K562 (cell line): ENCODE measurements around the gene PDCD11.

ENCODE experiments used
- CTCF ChIP-seq, 3 experiments: IDR thresholded peaks in 2 of 3; conservative IDR thresholded peaks in 1 of 3; 2 replicates each; pipeline ENCODE4 v1.5.1; 2011 to 2012; ENCODE audit warnings: low read length in 3 of 3, mild to moderate bottlenecking in 3 of 3, control low read depth in 2 of 3, improper control_type of control experiment in 1 of 3, inconsistent platforms in 1 of 3, low read depth in 1 of 3, mixed read lengths in 1 of 3, moderate library complexity in 1 of 3; ENCODE audit not compliant: insufficient read depth in 2 of 3
- KLF13 ChIP-seq: fragments of 450-650 bp; IDR thresholded peaks from 2 replicates; pipeline ENCODE4 v1.6.1; 2016; ENCODE audit warnings: missing genetic modification characterization, low read depth, mild to moderate bottlenecking, missing compliant biosample characterization, moderate library complexity, borderline replicate concordance
- MAZ ChIP-seq, 2 experiments: fragments of 450-650 bp in 1 of 2; sonication (generic) in 1 of 2; formaldehyde crosslinking; IDR thresholded peaks in 1 of 2; conservative IDR thresholded peaks in 1 of 2; 2 replicates each; pipeline versions ENCODE4 v1.4.0 to v1.5.0; 2020; ENCODE audit warnings: mild to moderate bottlenecking in 1 of 2, missing genetic modification reagents in 1 of 2
- NFRKB ChIP-seq: fragments of 450-650 bp; IDR thresholded peaks from 2 replicates; pipeline ENCODE4 v1.6.1; 2016; ENCODE audit warnings: low read depth
- U2AF2 ChIP-seq: fragments of 200-400 bp; formaldehyde crosslinking; optimal IDR thresholded peaks from 2 replicates; pipeline ENCODE3; 2017; ENCODE audit warnings: low read depth, mild to moderate bottlenecking, low read length
- ZNF699 ChIP-seq: fragments of 250-450 bp; sonication (Bioruptor Pico); IDR thresholded peaks from 2 replicates; pipeline ENCODE4 v1.8.0; 2021; ENCODE audit warnings: mild to moderate bottlenecking, moderate library complexity; ENCODE audit not compliant: insufficient replicate concordance
- TF ChIP-seq, protein P1 (sequence below): sonication (generic); formaldehyde crosslinking; IDR thresholded peaks from 2 replicates; pipeline ENCODE4 v1.8.1; 2023; ENCODE audit warnings: mild to moderate bottlenecking, missing genetic modification reagents
- TF ChIP-seq, protein P2 (sequence below): fragments of 450-650 bp; formaldehyde crosslinking; IDR thresholded peaks from 2 replicates; pipeline ENCODE4 v1.4.0; 2020; ENCODE audit warnings: mild to moderate bottlenecking, moderate library complexity
- TF ChIP-seq, protein P3 (sequence below): fragments of 450-650 bp; formaldehyde crosslinking; IDR thresholded peaks from 2 replicates; pipeline ENCODE4 v1.4.0; 2022; ENCODE audit warnings: mild to moderate bottlenecking, moderate library complexity

GRCh38 chr10:103473261-103473671, 76.8 kb downstream of the PDCD11 start:
- TF ChIP-seq ZNF699 (CRISPR knock-in tag) (no peak), CTCF (IDR thresholded peaks at IDR 0.05 in 2 of 3, conservative IDR thresholded peaks at IDR 0.05 in 1 of 3; ENCODE audit: insufficient read depth in 2 of 3, low read depth in 1 of 3, low read length in 3 of 3) (no peak), U2AF2 (no peak), KLF13 (tag) (no peak), NFRKB (no peak), MAZ (CRISPR knock-in tag; conservative IDR thresholded peaks at IDR 0.05 in 1 of 2, IDR thresholded peaks at IDR 0.05 in 1 of 2) (no peak)
- TF ChIP-seq, protein P1, sequence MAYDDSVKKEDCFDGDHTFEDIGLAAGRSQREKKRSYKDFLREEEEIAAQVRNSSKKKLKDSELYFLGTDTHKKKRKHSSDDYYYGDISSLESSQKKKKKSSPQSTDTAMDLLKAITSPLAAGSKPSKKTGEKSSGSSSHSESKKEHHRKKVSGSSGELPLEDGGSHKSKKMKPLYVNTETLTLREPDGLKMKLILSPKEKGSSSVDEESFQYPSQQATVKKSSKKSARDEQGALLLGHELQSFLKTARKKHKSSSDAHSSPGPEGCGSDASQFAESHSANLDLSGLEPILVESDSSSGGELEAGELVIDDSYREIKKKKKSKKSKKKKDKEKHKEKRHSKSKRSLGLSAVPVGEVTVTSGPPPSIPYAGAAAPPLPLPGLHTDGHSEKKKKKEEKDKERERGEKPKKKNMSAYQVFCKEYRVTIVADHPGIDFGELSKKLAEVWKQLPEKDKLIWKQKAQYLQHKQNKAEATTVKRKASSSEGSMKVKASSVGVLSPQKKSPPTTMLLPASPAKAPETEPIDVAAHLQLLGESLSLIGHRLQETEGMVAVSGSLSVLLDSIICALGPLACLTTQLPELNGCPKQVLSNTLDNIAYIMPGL, result no peak
- TF ChIP-seq, protein P2, sequence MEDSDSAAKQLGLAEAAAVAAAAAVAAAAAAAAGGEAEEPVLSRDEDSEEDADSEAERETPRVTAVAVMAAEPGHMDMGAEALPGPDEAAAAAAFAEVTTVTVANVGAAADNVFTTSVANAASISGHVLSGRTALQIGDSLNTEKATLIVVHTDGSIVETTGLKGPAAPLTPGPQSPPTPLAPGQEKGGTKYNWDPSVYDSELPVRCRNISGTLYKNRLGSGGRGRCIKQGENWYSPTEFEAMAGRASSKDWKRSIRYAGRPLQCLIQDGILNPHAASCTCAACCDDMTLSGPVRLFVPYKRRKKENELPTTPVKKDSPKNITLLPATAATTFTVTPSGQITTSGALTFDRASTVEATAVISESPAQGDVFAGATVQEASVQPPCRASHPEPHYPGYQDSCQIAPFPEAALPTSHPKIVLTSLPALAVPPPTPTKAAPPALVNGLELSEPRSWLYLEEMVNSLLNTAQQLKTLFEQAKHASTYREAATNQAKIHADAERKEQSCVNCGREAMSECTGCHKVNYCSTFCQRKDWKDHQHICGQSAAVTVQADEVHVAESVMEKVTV (CRISPR knock-in tag), result no peak
- TF ChIP-seq, protein P3, sequence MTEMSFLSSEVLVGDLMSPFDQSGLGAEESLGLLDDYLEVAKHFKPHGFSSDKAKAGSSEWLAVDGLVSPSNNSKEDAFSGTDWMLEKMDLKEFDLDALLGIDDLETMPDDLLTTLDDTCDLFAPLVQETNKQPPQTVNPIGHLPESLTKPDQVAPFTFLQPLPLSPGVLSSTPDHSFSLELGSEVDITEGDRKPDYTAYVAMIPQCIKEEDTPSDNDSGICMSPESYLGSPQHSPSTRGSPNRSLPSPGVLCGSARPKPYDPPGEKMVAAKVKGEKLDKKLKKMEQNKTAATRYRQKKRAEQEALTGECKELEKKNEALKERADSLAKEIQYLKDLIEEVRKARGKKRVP (CRISPR knock-in tag), result no peak
